Measurements from ENCODE around the gene PHRF1.

DNA sequence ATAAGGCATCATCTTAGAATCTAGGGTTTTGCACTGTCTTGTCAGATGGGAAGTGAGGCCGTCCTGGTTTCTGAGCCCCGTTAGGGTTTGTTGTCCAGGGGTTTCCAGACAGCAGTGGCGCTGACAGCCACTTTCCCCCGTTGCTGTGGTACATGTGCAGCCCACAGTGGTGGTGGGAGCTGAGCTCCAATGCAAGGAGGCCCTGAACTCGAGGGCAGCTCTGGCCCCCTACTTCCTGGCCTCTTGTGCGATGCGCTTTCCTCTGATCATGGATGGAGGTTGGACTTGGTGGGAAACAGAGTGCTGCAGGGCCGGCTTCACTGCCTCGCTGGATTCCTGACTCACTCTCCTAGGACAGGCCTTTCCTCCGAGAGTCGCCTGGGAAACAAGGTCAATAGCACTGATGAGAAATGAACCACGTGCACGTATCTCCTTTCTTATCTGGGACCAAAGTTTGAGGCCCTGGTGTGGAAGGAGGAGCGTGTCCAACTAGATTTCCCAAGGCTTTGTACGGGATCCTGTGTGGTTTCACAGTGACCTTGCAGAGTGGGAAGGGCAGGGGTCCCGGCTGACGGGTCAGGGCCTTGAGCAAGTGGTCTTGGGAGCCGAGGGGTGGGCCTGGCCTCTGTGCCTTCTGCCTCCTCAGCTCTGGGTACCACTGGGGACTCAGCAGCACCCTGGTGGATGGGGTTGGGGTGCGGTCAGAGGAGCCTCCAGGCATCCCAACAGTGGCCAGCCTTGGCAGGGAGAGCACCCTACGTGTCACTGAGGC lies 3.7 kb downstream of the PHRF1 start:
- no peak for TF ChIP-seq POLR2A (IDR thresholded peaks at IDR 0.05)
- TF ChIP-seq, protein P1, sequence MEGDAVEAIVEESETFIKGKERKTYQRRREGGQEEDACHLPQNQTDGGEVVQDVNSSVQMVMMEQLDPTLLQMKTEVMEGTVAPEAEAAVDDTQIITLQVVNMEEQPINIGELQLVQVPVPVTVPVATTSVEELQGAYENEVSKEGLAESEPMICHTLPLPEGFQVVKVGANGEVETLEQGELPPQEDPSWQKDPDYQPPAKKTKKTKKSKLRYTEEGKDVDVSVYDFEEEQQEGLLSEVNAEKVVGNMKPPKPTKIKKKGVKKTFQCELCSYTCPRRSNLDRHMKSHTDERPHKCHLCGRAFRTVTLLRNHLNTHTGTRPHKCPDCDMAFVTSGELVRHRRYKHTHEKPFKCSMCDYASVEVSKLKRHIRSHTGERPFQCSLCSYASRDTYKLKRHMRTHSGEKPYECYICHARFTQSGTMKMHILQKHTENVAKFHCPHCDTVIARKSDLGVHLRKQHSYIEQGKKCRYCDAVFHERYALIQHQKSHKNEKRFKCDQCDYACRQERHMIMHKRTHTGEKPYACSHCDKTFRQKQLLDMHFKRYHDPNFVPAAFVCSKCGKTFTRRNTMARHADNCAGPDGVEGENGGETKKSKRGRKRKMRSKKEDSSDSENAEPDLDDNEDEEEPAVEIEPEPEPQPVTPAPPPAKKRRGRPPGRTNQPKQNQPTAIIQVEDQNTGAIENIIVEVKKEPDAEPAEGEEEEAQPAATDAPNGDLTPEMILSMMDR (IDR thresholded peaks at IDR 0.05), result no peak
- TF ChIP-seq POLR2AphosphoS5 (IDR thresholded peaks at IDR 0.05), result no peak
